A549 treated with ZK216348 at 1 μM for 4 hours (cell line): ENCODE measurements around the gene POLR3A. TPM values are rescaled to one million over a fixed set of nuclear protein-coding genes. Genes with fewer than 3 reads are reported as not detected.

ENCODE experiments used
- total RNA-seq: library from RNA; stranded (reverse); fragments of 200-300 nt; extraction: Qiagen RNA extraction; gene quantifications from 5 replicates; pipeline ENCODE4 v1.2.3, GENCODE V29; 2022; ENCODE audit warnings: low read depth

POLR3A gene
- total RNA-seq = 11.0 to 15.0 TPM (median 13.0 TPM) in 5 replicates

DNA sequence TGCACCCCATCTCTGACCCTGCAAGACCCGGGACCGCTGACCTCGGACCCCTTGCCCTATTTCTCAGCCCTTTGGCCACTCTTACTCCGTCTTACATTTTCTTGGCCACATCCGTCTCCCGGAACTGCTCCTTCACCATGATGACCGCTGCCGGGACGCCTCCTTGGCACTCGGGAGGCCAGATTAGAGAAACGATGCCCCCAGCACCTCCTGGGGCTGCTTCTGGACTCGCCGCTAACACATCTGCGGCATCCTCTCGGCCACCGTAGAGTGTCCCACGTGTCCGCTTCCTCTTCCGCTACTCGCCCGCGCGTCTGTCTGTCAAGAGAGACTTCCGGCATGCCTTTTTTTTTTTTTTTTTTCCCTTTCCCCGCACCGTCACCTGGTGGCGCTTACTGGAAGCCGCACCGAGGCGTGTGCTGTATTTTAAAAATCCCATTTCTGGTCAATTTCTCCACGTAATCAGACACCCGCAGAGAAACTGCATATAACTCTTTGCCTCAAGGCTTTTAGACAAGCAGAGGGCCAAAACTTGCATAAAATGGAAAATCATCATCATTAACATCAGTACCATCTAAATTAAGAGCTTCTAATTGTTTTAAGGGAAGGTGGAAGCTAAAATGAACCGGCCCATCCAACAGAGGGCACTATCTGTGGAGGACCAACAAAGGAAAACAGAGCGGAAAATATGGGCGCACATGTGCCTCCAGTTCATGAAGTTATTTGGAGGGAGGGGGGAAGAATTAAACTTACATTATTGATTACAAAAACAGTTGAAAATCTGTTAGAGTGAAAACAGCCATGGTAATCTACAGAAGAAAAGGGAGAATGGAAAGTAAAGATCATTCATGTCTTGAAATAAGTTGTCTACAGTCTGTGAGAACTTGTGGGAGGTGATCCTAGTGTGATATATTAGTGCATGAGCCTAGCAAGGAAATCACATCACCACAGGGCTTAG is at the start of gene POLR3A:
Gene POLR3A, minus strand, starts transcription at position 247 of the 958 bp plus-strand sequence. Its CDS starts 108 bp downstream, at position 139.

DNA sequence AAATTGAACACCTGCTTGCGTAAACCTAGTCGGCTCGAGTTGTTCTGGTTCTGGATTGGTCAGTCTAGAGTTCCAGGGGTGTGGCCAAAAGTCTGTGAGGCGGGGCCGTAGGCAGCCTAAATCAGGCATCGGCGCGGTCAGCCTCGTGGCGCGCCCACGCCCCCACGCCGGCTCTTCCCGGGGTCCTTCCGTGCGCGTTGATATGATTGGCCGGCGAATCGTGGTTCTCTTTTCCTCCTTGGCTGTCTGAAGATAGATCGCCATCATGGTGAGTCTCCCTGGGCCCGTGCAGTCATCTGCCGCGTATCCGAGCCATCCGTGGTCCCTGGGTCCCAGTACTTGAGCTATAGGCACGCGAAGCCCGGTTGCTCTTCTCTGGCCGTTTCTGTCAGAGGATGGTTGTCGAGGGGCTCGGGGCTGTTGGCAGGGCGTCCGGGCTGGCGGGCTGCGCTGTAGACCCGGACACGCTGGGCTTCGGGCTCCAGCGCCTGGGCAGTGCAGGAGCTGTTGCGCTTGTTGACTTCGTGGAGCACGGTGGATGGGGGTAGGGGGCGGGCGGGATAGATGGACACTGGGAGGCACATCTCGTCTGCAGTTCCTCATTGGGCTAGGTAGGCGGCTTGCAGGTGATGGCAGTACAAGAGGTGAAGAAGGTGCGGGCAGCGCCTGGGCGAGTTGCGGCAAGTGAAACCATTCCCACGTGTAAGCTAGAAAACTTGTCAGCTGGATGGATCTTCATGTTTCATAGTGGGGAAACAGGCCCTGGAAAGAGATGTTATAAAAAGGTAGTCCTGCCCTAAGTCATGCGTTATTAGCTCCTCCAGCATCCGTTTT is 4.5 kb upstream of the POLR3A start, which contains the start of gene RPS24:
Gene RPS24, plus strand, starts transcription at position 227 of the 834 bp plus-strand sequence. Its CDS starts 39 bp downstream, at position 266.

DNA sequence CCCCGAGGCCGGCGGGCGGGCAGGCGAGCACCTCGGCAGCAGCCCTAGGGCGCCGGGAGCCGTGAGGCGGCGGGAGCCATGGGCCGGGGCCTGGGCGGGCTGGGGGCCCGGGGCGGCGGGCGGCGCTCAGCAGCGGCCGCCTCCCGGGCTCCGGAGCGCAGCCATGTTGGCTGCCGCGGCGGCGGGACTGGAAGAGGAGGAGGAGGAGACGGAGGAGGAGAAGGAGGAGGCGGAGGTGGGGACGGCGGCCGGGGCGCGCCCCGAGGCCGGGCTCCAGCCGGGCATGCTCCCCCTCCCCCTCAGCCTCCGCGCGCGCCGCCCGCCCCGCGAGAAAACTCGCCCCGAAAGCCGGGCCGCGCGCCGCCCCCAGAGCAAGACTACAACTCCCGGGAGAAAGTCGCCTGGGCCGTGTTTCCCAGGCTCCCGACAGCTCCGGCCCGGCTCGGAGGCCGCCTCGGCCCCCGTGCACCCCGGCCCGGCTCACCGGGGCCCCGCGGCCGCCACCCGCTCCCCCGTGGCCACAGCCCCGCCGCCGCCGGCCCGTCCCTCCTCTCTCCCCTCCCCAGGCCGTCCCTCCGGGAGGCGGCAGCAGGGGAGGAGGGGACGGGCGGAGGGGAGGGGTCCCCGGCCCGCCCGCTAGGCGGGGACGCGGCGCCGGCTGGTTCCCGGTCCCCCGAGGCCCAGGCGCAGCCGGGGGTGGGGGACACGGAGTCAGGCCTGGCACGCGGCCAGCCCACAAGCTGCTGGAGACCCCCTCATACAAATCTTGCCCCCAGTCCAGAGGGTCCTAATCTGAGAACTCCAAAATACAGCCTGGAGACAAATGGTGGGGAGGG is 102.5 kb downstream of the POLR3A start, which contains the start of gene DLG5:
Gene DLG5, minus strand, starts transcription at position 190 of the 836 bp plus-strand sequence. CDS start 235 bp downstream, outside the sequence.

Other genes with a start within 250 kb of the POLR3A start
- 24.7 to 39.8 TPM (median 34.3 TPM) in 5 replicates for gene DLG5, start 102.8 kb downstream of the POLR3A start, total RNA-seq
- gene RPS24, start 4.3 kb upstream of the POLR3A start, total RNA-seq = 2,786 to 5,307 TPM (median 3,084 TPM) in 5 replicates